ENCODE measurements around the gene LDLRAP1. TPM values are rescaled to one million over a fixed set of nuclear protein-coding genes. Genes with fewer than 3 reads are reported as not detected.

Gene LDLRAP1
- total RNA-seq, 2 donors from 2014 or later, result 13.9 to 14.5 TPM

GRCh38 chr1:25530186-25531081 lies 13.0 kb upstream of the LDLRAP1 start:
- TF ChIP-seq, protein P1, sequence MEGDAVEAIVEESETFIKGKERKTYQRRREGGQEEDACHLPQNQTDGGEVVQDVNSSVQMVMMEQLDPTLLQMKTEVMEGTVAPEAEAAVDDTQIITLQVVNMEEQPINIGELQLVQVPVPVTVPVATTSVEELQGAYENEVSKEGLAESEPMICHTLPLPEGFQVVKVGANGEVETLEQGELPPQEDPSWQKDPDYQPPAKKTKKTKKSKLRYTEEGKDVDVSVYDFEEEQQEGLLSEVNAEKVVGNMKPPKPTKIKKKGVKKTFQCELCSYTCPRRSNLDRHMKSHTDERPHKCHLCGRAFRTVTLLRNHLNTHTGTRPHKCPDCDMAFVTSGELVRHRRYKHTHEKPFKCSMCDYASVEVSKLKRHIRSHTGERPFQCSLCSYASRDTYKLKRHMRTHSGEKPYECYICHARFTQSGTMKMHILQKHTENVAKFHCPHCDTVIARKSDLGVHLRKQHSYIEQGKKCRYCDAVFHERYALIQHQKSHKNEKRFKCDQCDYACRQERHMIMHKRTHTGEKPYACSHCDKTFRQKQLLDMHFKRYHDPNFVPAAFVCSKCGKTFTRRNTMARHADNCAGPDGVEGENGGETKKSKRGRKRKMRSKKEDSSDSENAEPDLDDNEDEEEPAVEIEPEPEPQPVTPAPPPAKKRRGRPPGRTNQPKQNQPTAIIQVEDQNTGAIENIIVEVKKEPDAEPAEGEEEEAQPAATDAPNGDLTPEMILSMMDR (conservative IDR thresholded peaks at IDR 0.05), result no peak
- H3K27ac Mint-ChIP-seq, result no peak overlapping the region

GRCh38 chr1:25531082-25531461 lies 12.3 kb upstream of the LDLRAP1 start:
- TF ChIP-seq, protein P1 (conservative IDR thresholded peaks at IDR 0.05), result no peak
- Mint-ChIP-seq H3K27me3 (ENCODE audit: insufficient read depth) (peaks cover 2% of the 10 kb centered on the region), H3K4me1 (no peaks in the 10 kb centered on the region), H3K36me3 (ENCODE audit: low read depth) (no peaks in the 10 kb centered on the region), H3K4me3 (no peak overlapping the region), H3K27ac (no peak overlapping the region), H3K9me3 (no peaks in the 10 kb centered on the region)
- WGBS, 2 experiments (ENCODE audit: insufficient coverage in 1 of 2, insufficient read length in 1 of 2), result 93 to 100% methylated on average over 2 to 11 of the region's 11 CpGs
- Histone ChIP-seq H3K9me3 (ENCODE audit: control insufficient read depth, low read length) (no peaks in the 10 kb centered on the region), H3K4me3 (ENCODE audit: low read length) (no peak overlapping the region), H3K27me3 (ENCODE audit: control insufficient read depth, insufficient read depth, low read length, poor library complexity, severe bottlenecking) (no peaks in the 10 kb centered on the region), H3K27ac (ENCODE audit: low read depth, low read length) (no peak overlapping the region), H3K4me1 (ENCODE audit: control insufficient read depth, insufficient read depth, low read length) (no peaks in the 10 kb centered on the region), H3K36me3 (ENCODE audit: control insufficient read depth, insufficient read depth, low read length) (no peaks in the 10 kb centered on the region), H3K9ac (ENCODE audit: extremely low read depth, low read length, poor library complexity, severe bottlenecking) (no peak overlapping the region)
- no peak for DNase-seq

More at GRCh38 chr1:25530186-25531081, 13.0 kb upstream of the LDLRAP1 start:
- H3K36me3 Mint-ChIP-seq (ENCODE audit: low read depth), result no peaks in the 10 kb centered on the region
- Histone ChIP-seq H3K9ac (ENCODE audit: extremely low read depth, low read length, poor library complexity, severe bottlenecking) (no peak overlapping the region), H3K36me3 (ENCODE audit: control insufficient read depth, insufficient read depth, low read length) (no peaks in the 10 kb centered on the region), H3K9me3 (ENCODE audit: control insufficient read depth, low read length) (no peaks in the 10 kb centered on the region), H3K4me1 (ENCODE audit: control insufficient read depth, insufficient read depth, low read length) (no peaks in the 10 kb centered on the region), H3K4me3 (ENCODE audit: low read length) (no peak overlapping the region), H3K27me3 (ENCODE audit: control insufficient read depth, insufficient read depth, low read length, poor library complexity, severe bottlenecking) (no peaks in the 10 kb centered on the region), H3K27ac (ENCODE audit: low read depth, low read length) (no peak overlapping the region)
- 93 to 96% methylated on average over 9 to 22 of the region's 22 CpGs for WGBS, 2 experiments (ENCODE audit: insufficient coverage in 1 of 2, insufficient read length in 1 of 2)
- no peak for DNase-seq
- no peak overlapping the region for H3K4me3 Mint-ChIP-seq
- no peaks in the 10 kb centered on the region for H3K4me1 Mint-ChIP-seq
- peaks cover 4% of the 10 kb centered on the region for H3K9me3 Mint-ChIP-seq
- peaks cover 1% of the 10 kb centered on the region for H3K27me3 Mint-ChIP-seq (ENCODE audit: insufficient read depth)

DNA sequence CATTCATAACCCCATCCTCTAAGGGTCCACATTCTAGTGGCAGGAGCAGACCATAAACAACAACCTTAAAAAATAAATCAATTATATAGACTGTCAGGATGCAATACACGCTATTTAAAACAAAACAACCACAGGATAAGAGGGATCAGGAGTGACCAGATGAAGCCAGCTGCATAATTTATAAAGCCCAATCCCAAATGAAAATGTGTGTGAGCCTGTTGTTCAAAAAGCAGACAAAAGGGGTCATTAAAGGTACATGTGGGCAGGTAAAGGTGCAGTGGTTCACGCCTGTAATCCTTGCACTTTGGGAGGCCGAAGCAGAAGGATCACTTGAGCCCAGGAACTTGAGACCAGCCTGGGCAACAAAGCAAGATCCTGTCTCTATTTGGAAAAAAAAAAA lies 10.4 kb upstream of the LDLRAP1 start:
- no peak overlapping the region for H3K27ac Mint-ChIP-seq
- no peaks in the 10 kb centered on the region for H3K9me3 Mint-ChIP-seq
- Histone ChIP-seq H3K4me1 (ENCODE audit: control insufficient read depth, insufficient read depth, low read length) (no peaks in the 10 kb centered on the region), H3K4me3 (ENCODE audit: low read length) (no peak overlapping the region), H3K36me3 (ENCODE audit: control insufficient read depth, insufficient read depth, low read length) (no peaks in the 10 kb centered on the region), H3K9me3 (ENCODE audit: control insufficient read depth, low read length) (no peaks in the 10 kb centered on the region), H3K27ac (ENCODE audit: low read depth, low read length) (no peak overlapping the region), H3K9ac (ENCODE audit: extremely low read depth, low read length, poor library complexity, severe bottlenecking) (no peak overlapping the region), H3K27me3 (ENCODE audit: control insufficient read depth, insufficient read depth, low read length, poor library complexity, severe bottlenecking) (no peaks in the 10 kb centered on the region)
- WGBS, 2 experiments (ENCODE audit: insufficient coverage in 1 of 2, insufficient read length in 1 of 2), result 90 to 95% methylated on average over 3 of the region's 3 CpGs
- no peak for DNase-seq
- no peak overlapping the region for H3K4me3 Mint-ChIP-seq
- H3K36me3 Mint-ChIP-seq (ENCODE audit: low read depth), result no peaks in the 10 kb centered on the region
- TF ChIP-seq, protein P1 (conservative IDR thresholded peaks at IDR 0.05), result no peak
- peaks cover 3% of the 10 kb centered on the region for H3K27me3 Mint-ChIP-seq (ENCODE audit: insufficient read depth)
- no peaks in the 10 kb centered on the region for H3K4me1 Mint-ChIP-seq
